SK-N-SH treated with all-trans-retinoic acid at 6 μM for 48 hours (cell line): ENCODE results near the gene ADAMTS17.

Source experiments
- ATAC-seq: fragments of 200-7000 bp; cut with Tn5 transposase; 3 replicates; pipeline ENCODE4 v1.9.1; 2020; ENCODE audit warnings: mild to moderate bottlenecking, moderate library complexity
- ARNTL ChIP-seq: fragments of 450-650 bp; formaldehyde crosslinking; IDR thresholded peaks from 2 replicates; pipeline ENCODE4 v1.5.0; 2020; ENCODE audit warnings: low read depth, mild to moderate bottlenecking, moderate library complexity, borderline replicate concordance
- BACH2 ChIP-seq: fragments of 250-450 bp; sonication (Bioruptor Pico); IDR thresholded peaks from 2 replicates; pipeline ENCODE4 v1.9.0; 2021; ENCODE audit warnings: mild to moderate bottlenecking, borderline replicate concordance
- CSDC2 ChIP-seq: fragments of 250-450 bp; sonication (Bioruptor Pico); IDR thresholded peaks from 2 replicates; pipeline ENCODE4 v1.5.0; 2020; ENCODE audit warnings: mild to moderate bottlenecking, moderate library complexity
- ESRRG ChIP-seq: fragments of 250-450 bp; sonication (Bioruptor Pico); IDR thresholded peaks from 2 replicates; pipeline ENCODE4 v1.6.1; 2021; ENCODE audit warnings: mild to moderate bottlenecking
- ISL1 ChIP-seq: fragments of 250-450 bp; sonication (Bioruptor Pico); IDR thresholded peaks from 2 replicates; pipeline ENCODE4 v2.1.2; 2022; ENCODE audit warnings: mild to moderate bottlenecking, moderate library complexity
- OSR1 ChIP-seq: fragments of 250-450 bp; sonication (Bioruptor Pico); IDR thresholded peaks from 2 replicates; pipeline ENCODE4 v1.8.0; 2022; ENCODE audit warnings: moderate library complexity, mild to moderate bottlenecking, inconsistent platforms
- PPARA ChIP-seq: fragments of 250-450 bp; sonication (Bioruptor Pico); IDR thresholded peaks from 2 replicates; pipeline ENCODE4 v1.5.0; 2020; ENCODE audit warnings: mild to moderate bottlenecking, borderline replicate concordance
- RARB ChIP-seq: fragments of 250-450 bp; sonication (Bioruptor Pico); IDR thresholded peaks from 2 replicates; pipeline ENCODE4 v1.8.0; 2021; ENCODE audit warnings: mild to moderate bottlenecking, moderate library complexity
- SNAI2 ChIP-seq: fragments of 250-450 bp; sonication (Bioruptor Pico); IDR thresholded peaks from 2 replicates; pipeline ENCODE4 v1.5.0; 2020; ENCODE audit warnings: mild to moderate bottlenecking, moderate library complexity
- TCF4 ChIP-seq: fragments of 250-450 bp; sonication (Bioruptor Pico); IDR thresholded peaks from 2 replicates; pipeline ENCODE4 v1.8.0; 2021; ENCODE audit warnings: mild to moderate bottlenecking, moderate library complexity, borderline replicate concordance
- TOX ChIP-seq: fragments of 250-450 bp; sonication (Bioruptor Pico); IDR thresholded peaks from 2 replicates; pipeline ENCODE4 v1.8.0; 2021; ENCODE audit warnings: mild to moderate bottlenecking, moderate library complexity, borderline replicate concordance
- ZC3H10 ChIP-seq: fragments of 250-450 bp; sonication (Bioruptor Pico); IDR thresholded peaks from 2 replicates; pipeline ENCODE4 v1.5.1; 2021; ENCODE audit warnings: mild to moderate bottlenecking, moderate library complexity
- ZFP3 ChIP-seq: fragments of 250-450 bp; sonication (Bioruptor Pico); IDR thresholded peaks from 2 replicates; pipeline ENCODE4 v1.5.0; 2020; ENCODE audit warnings: mild to moderate bottlenecking, moderate library complexity
- ZNF565 ChIP-seq: fragments of 450-650 bp; formaldehyde crosslinking; conservative IDR thresholded peaks from 2 replicates; pipeline ENCODE4 v1.5.0; 2020; ENCODE audit warnings: low read depth, mild to moderate bottlenecking, moderate library complexity
- ZNF70 ChIP-seq: fragments of 450-650 bp; formaldehyde crosslinking; IDR thresholded peaks from 2 replicates; pipeline ENCODE4 v1.5.0; 2020; ENCODE audit warnings: mild to moderate bottlenecking, moderate library complexity
- ZNF8 ChIP-seq: fragments of 450-650 bp; formaldehyde crosslinking; IDR thresholded peaks from 2 replicates; pipeline ENCODE4 v1.5.0; 2020; ENCODE audit warnings: mild to moderate bottlenecking, moderate library complexity
- TF ChIP-seq, protein P1 (sequence below): fragments of 250-450 bp; sonication (Bioruptor Pico); IDR thresholded peaks from 2 replicates; pipeline ENCODE4 v1.5.1; 2020; ENCODE audit warnings: low read depth, mild to moderate bottlenecking, moderate library complexity
- TF ChIP-seq, protein P2 (sequence below): fragments of 250-450 bp; sonication (Bioruptor Pico); IDR thresholded peaks from 2 replicates; pipeline ENCODE4 v1.5.1; 2021; ENCODE audit warnings: mild to moderate bottlenecking, moderate library complexity
- TF ChIP-seq, protein P3 (sequence below): fragments of 250-450 bp; sonication (Bioruptor Pico); IDR thresholded peaks from 2 replicates; pipeline ENCODE4 v1.8.0; 2021; ENCODE audit warnings: low read depth, mild to moderate bottlenecking, moderate library complexity, borderline replicate concordance
- TF ChIP-seq, protein P4 (sequence below): fragments of 250-450 bp; sonication (Bioruptor Pico); IDR thresholded peaks from 2 replicates; pipeline ENCODE4 v1.8.0; 2020; ENCODE audit warnings: mild to moderate bottlenecking, moderate library complexity, borderline replicate concordance

ADAMTS17 gene

DNA sequence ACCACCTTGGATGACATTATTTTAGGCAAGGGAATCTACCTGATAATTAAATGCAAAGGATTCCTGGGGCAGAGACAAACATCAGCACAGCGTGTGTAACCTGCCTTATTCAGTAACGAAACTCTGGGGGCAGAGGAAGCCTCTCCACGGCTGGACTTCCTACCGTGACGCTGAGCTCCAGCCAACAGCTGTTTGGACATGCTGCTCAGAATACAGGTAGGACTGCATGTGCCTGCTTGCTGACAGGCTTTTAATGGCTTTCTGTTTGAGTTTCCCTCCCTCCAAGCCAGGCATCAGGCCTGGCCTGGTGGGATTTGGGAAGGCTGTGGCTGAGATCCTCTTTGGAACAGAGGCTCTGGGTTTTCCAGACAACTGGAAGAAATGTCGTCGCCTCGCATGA, 150.6 kb downstream of the ADAMTS17 start:
- no peak for ATAC-seq
- no peak for TF ChIP-seq ISL1 (CRISPR knock-in tag)
- TF ChIP-seq OSR1 (CRISPR knock-in tag), result no peak
- no peak for TF ChIP-seq TCF4
- TF ChIP-seq ESRRG (CRISPR knock-in tag), result no peak
- TF ChIP-seq BACH2 (CRISPR knock-in tag), result no peak
- TF ChIP-seq ZNF8 (CRISPR knock-in tag), result no peak
- no peak for TF ChIP-seq ZC3H10 (CRISPR knock-in tag)
- no peak for TF ChIP-seq RARB
- TF ChIP-seq ARNTL, result no peak
- TF ChIP-seq PPARA (CRISPR knock-in tag), result no peak
- TF ChIP-seq, protein P1, sequence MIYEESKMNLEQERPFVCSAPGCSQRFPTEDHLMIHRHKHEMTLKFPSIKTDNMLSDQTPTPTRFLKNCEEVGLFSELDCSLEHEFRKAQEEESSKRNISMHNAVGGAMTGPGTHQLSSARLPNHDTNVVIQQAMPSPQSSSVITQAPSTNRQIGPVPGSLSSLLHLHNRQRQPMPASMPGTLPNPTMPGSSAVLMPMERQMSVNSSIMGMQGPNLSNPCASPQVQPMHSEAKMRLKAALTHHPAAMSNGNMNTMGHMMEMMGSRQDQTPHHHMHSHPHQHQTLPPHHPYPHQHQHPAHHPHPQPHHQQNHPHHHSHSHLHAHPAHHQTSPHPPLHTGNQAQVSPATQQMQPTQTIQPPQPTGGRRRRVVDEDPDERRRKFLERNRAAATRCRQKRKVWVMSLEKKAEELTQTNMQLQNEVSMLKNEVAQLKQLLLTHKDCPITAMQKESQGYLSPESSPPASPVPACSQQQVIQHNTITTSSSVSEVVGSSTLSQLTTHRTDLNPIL (CRISPR knock-in tag), result no peak
- no peak for TF ChIP-seq SNAI2 (CRISPR knock-in tag)
- TF ChIP-seq, protein P2, sequence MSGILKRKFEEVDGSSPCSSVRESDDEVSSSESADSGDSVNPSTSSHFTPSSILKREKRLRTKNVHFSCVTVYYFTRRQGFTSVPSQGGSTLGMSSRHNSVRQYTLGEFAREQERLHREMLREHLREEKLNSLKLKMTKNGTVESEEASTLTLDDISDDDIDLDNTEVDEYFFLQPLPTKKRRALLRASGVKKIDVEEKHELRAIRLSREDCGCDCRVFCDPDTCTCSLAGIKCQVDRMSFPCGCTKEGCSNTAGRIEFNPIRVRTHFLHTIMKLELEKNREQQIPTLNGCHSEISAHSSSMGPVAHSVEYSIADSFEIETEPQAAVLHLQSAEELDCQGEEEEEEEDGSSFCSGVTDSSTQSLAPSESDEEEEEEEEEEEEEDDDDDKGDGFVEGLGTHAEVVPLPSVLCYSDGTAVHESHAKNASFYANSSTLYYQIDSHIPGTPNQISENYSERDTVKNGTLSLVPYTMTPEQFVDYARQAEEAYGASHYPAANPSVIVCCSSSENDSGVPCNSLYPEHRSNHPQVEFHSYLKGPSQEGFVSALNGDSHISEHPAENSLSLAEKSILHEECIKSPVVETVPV (CRISPR knock-in tag), result no peak
- no peak for TF ChIP-seq ZNF70 (CRISPR knock-in tag)
- TF ChIP-seq, protein P3, sequence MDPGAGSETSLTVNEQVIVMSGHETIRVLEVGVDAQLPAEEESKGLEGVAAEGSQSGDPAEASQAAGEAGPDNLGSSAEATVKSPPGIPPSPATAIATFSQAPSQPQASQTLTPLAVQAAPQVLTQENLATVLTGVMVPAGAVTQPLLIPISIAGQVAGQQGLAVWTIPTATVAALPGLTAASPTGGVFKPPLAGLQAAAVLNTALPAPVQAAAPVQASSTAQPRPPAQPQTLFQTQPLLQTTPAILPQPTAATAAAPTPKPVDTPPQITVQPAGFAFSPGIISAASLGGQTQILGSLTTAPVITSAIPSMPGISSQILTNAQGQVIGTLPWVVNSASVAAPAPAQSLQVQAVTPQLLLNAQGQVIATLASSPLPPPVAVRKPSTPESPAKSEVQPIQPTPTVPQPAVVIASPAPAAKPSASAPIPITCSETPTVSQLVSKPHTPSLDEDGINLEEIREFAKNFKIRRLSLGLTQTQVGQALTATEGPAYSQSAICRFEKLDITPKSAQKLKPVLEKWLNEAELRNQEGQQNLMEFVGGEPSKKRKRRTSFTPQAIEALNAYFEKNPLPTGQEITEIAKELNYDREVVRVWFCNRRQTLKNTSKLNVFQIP (CRISPR knock-in tag), result no peak
- TF ChIP-seq, protein P4, sequence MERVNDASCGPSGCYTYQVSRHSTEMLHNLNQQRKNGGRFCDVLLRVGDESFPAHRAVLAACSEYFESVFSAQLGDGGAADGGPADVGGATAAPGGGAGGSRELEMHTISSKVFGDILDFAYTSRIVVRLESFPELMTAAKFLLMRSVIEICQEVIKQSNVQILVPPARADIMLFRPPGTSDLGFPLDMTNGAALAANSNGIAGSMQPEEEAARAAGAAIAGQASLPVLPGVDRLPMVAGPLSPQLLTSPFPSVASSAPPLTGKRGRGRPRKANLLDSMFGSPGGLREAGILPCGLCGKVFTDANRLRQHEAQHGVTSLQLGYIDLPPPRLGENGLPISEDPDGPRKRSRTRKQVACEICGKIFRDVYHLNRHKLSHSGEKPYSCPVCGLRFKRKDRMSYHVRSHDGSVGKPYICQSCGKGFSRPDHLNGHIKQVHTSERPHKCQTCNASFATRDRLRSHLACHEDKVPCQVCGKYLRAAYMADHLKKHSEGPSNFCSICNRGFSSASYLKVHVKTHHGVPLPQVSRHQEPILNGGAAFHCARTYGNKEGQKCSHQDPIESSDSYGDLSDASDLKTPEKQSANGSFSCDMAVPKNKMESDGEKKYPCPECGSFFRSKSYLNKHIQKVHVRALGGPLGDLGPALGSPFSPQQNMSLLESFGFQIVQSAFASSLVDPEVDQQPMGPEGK (CRISPR knock-in tag), result no peak
- TF ChIP-seq ZNF565 (CRISPR knock-in tag), result no peak
- no peak for TF ChIP-seq TOX (CRISPR knock-in tag)

DNA sequence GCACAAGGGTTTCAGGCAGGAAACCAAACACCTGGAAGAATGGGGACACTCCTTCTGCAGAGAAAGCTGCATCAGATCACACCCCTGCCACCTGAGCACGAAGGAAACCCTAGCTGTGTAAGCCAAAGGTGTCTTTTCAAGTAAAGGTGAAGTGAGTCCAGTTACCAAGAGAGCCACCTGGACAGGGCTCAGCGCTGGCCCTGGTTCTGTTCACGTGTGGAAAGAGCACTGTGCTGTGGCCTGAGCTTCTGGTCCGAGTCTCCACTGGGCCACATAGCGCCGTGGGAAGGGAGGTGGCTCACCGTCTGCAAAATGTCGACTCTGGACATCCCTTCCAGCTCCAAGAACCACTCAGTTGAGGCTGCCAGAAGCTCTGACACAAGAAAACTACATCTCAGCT, 151.1 kb downstream of the ADAMTS17 start:
- no peak for TF ChIP-seq OSR1 (CRISPR knock-in tag)
- TF ChIP-seq ZNF565 (CRISPR knock-in tag), result no peak
- no peak for TF ChIP-seq ARNTL
- TF ChIP-seq, protein P4 (CRISPR knock-in tag), result no peak
- TF ChIP-seq BACH2 (CRISPR knock-in tag), result no peak
- TF ChIP-seq CSDC2 (CRISPR knock-in tag), result no peak
- TF ChIP-seq, protein P3 (CRISPR knock-in tag), result no peak
- TF ChIP-seq ZNF70 (CRISPR knock-in tag), result no peak
- no peak for TF ChIP-seq TCF4
- no peak for ATAC-seq

DNA sequence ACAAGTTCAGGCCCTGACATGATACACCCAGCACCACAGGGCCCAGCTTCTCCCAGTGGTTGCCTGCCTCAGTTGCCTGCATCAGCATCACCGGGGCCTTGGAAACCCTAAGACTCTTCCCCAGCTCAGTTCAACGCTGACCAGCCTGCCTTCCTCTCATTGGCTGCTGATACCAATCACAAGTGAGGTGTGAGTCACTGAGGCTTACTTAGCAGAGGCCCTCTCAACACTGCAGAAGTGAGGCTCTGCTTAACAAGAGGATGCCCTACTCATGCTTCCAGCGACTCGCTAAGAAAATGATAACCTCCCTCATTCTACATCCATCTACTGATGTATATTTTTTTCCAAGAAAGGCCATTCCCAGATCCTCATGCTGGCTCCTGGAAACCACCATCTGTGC, 151.9 kb downstream of the ADAMTS17 start:
- no peak for ATAC-seq
- no peak for TF ChIP-seq ZC3H10 (CRISPR knock-in tag)
- TF ChIP-seq, protein P1 (CRISPR knock-in tag), result no peak
- no peak for TF ChIP-seq TCF4
- TF ChIP-seq ZNF565 (CRISPR knock-in tag), result no peak
- no peak for TF ChIP-seq SNAI2 (CRISPR knock-in tag)
- no peak for TF ChIP-seq PPARA (CRISPR knock-in tag)
- TF ChIP-seq ZFP3 (CRISPR knock-in tag), result no peak
- no peak for TF ChIP-seq BACH2 (CRISPR knock-in tag)
- no peak for TF ChIP-seq CSDC2 (CRISPR knock-in tag)
- TF ChIP-seq, protein P4 (CRISPR knock-in tag), result no peak
- TF ChIP-seq, protein P2 (CRISPR knock-in tag), result no peak
- TF ChIP-seq RARB, result no peak
- TF ChIP-seq ZNF8 (CRISPR knock-in tag), result no peak
- TF ChIP-seq ESRRG (CRISPR knock-in tag), result no peak
- no peak for TF ChIP-seq TOX (CRISPR knock-in tag)
- no peak for TF ChIP-seq ARNTL
- TF ChIP-seq OSR1 (CRISPR knock-in tag), result no peak
